ENCODE measurements around the gene TCF7L1. TPM values are rescaled to one million over a fixed set of nuclear protein-coding genes. Genes with fewer than 3 reads are reported as not detected.

TCF7L1 gene
- total RNA-seq, 1 donor from 2014 or later, result 3.5 TPM

DNA sequence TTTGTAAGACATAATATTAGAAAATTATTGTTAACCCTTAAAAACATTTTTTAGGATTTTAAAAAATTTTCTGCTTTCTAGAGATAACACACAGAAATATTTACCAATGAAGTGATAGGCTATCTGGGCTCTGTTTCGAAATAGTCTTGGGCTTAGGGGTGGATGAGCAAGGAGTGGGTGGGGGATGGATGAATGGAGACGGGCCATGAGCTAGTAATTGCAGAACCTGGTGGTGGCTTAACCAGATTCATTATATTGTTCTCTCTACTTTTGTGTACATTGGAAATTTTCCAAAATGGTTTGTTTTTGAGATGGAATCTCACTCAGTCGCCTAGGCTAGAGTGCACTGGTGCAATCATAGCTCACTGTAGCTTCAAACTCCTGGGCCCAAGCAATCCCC lies 89.6 kb downstream of the TCF7L1 start:
- no peak for DNase-seq (ENCODE audit: low read depth, low spot score)

GRCh38 chr2:85226783-85227182 lies 93.6 kb downstream of the TCF7L1 start:
- DNase-seq (ENCODE audit: low read depth, low spot score), result no peak

- no peak for DNase-seq (ENCODE audit: low read depth, low spot score)
Measured at GRCh38 chr2:85230679-85231467, 97.7 kb downstream of the TCF7L1 start.

GRCh38 chr2:85231468-85231805 lies 98.2 kb downstream of the TCF7L1 start:
- DNase-seq (ENCODE audit: low read depth, low spot score), result no peak

DNA sequence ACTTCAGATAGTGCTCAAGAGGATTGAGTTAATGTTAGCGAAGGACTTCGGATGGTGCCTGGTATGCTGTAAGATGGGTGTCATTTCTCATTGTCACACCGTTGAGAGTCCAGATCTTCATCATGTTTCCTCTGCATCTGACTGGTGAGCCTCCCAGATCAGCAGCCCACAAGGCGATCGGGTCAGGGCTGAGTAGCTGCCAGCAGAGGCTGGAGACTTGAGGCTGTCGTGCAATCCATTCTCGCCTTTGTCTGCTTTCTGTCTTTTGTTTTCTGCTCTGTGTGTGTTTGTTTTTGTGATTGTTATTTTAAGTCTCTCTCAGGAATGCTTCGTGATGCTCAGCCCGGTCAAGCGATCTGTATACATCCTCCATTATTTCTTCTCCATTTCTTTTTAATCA lies 98.8 kb downstream of the TCF7L1 start:
- no peak for DNase-seq (ENCODE audit: low read depth, low spot score)

GRCh38 chr2:85234868-85235267 lies 101.7 kb downstream of the TCF7L1 start:
- no peak for DNase-seq (ENCODE audit: low read depth, low spot score)

DNA sequence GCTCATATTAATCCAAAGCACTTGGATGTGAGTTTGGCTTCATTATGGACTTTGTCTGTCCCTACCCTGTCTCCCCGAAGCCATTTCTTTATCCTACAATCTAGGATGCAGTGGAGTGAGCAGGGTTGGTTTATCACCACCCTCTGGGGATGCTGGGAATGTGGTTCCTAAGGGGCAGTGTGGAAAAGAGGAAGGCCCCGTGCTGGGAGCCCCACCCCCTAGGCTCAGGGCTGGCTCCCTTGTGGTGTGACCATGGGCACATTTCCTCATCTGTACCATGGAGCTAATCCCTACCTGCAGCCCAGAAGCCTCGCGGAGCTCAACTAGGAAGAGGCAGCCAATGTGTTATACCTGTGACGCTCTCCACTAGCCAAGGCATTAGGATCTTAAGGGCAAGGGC lies 102.1 kb downstream of the TCF7L1 start:
- no peak for DNase-seq (ENCODE audit: low read depth, low spot score)

GRCh38 chr2:85236084-85236483 lies 102.9 kb downstream of the TCF7L1 start:
- DNase-seq (ENCODE audit: low read depth, low spot score), result no peak

DNA sequence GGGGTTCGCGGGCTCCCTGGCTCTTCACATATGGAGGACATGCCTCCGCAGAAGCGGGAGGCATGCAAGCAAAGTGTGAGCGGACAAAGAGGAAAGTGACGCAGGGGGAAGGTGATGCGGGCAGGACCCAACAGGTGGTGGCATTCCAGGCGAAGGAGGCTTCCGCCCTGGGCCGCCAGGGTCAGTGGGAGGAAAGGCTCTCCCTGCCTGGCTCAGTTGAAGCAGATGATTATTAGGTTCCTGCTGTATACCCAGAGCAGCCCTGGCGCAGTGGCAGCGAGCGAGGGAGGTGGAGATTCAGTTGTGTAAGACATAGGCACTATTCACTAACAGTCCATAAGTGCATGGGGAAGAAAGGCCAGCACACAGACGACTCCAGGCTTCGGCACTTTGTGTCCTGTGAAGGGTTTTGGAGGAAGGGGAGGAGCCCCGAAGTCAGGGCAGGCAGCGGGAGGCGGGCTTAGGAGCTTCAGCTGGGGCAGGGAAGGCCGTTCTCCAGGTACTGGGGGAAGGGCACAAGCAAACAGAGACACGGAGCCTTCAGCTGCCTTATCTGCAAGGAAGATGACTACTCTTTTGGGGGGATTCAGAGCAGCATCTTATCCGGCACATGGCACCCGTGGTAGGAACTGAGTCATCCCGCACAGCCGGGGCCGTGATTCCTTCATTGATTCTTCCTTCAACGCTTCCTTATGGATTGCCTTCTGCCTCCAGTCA lies 104.8 kb downstream of the TCF7L1 start:
- no peak for DNase-seq (ENCODE audit: low read depth, low spot score)

DNA sequence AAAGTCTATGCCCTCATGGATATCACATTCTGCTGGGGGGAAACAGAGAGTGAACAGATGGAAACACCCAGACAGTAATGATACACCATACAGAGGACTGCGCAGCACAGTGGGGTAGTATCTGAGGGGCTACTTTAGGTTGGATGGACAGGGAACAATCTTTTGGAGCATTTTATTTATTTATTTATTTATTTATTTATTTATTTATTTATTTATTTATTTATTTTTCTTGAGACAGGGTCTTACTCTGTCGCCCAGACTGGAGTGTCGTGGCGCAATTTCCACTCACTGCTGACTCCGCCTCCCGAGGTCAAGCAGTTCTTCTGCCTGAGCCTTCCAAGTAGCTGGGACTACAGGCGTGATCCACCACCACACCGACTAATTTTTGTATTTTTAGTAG lies 105.4 kb downstream of the TCF7L1 start:
- no peak for DNase-seq (ENCODE audit: low read depth, low spot score)

DNA sequence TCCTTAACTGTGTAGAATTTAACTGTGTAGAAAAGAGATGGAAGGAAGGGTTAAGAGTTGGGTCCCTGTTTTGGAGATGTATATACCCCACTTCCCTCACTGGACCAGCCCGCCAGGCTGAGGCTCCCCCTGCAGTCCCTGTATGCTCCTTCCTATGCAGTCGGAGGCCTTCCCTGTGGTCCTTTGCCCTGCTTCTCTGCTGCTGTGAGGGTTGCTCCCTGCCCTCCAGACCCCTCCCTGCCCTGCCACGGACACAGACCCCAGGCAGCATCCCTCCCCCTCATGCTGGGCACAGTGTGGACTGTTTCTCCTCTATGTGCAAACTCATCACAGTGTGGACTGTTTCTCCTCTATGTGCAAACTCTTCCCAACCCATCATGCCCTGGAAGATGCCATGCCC lies 105.9 kb downstream of the TCF7L1 start:
- DNase-seq (ENCODE audit: low read depth, low spot score), result no peak

- no peak for DNase-seq (ENCODE audit: low read depth, low spot score)
Measured at GRCh38 chr2:85240055-85240454, 106.9 kb downstream of the TCF7L1 start.

DNA sequence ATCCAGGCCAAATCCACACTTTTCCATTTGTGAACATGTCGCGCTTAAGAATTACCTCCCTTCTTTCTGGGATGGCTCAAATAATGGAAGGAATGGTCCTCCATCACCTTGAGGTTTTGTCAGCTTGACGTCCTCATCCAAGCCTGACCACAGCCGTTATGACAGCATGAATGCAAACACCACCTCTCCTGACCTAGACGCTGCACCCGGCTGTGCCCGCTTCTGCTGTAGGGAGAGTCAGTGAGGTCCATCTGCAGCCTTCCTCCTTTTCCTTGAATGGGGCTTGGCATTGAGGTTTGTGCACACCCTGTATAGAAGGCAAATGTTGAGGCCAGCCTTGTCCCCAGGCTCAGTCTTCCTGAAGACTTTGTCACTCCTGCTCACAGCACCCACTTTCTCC lies 109.1 kb downstream of the TCF7L1 start:
- DNase-seq (ENCODE audit: low read depth, low spot score), result no peak

- no peak for DNase-seq (ENCODE audit: low read depth, low spot score)
Measured at GRCh38 chr2:85243101-85244072, 110.2 kb downstream of the TCF7L1 start.

DNA sequence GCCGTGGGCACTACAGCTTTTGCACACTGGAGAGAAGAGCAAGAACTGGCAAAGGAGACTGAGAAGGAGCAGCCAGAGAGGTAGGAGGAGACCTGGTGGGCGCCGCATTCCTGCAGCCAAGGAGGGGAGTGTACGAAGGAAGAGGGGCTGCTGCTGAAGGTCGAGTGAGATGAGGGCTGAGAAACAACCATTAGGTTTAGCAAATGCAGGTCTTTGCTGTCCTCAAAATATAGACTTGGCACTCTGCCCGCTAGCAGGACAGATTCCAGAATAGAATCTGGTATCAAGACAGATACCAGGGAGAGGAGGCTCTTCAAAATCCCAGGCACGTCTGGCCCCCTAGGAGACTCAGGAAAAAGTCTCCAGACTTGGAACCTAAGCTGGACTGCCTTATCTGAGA lies 111.6 kb downstream of the TCF7L1 start:
- DNase-seq (ENCODE audit: low read depth, low spot score), result no peak

- DNase-seq (ENCODE audit: low read depth, low spot score), result no peak
Measured at GRCh38 chr2:85245891-85246290, 112.7 kb downstream of the TCF7L1 start.

DNA sequence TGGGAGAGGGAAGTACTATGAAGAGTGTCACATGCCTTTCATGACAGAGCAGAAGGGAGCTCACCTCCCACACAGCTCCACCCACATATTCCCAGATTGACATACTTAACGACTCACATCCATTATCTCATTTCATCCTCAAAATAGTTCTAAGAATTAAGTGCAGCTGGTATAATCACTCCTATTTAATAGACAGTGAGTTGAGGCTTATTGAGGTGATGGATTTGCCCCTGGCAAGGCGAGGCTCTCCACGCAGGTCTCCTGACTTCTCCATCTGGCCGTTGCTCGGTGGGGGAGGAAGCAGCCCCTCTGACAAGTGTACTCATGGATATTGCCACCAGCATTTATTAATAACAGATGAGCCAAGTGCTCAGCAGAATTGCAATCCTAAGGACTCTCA lies 113.2 kb downstream of the TCF7L1 start:
- no peak for DNase-seq (ENCODE audit: low read depth, low spot score)

DNA sequence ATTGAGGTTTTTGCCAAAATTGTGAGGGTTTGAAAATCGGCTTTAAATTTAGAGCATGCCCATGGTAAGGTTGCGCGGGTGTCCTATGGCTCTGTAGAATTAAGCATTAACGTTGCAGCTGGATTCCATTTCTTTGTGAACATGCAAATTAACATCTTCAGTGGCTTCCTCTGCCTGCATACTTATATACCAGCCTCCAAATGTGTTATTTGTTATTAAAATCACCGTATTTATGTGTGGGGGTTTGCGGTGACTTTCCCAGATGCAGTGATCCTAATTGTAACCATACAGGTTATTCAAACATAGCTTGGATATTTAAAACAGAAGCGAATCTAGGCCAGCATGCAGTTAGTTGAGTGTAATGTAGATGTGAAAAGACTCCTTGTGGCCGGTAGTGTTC lies 114.4 kb downstream of the TCF7L1 start:
- no peak for DNase-seq (ENCODE audit: low read depth, low spot score)

- DNase-seq (ENCODE audit: low read depth, low spot score), result no peak
Measured at GRCh38 chr2:85248773-85249509, 115.7 kb downstream of the TCF7L1 start.

DNA sequence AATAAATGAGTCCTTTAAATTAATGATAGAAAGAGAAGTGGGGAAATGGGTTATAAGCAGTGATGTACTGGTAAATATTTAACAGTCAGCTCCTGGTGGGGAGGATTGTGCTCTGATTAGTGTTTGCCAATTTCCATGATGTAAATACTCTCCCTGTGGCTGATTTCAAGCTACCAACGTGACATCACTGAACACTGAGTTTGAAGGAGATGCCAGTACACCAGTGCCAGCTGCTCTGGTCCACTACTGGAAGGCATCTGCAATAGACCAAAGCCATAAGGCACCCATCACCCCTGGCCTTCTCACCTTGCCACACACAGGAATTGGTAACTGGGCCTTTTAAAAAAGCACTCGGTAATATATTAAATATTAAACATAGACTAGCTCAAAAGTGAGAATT lies 116.9 kb downstream of the TCF7L1 start:
- no peak for DNase-seq (ENCODE audit: low read depth, low spot score)

- no peak for DNase-seq (ENCODE audit: low read depth, low spot score)
Measured at GRCh38 chr2:85251070-85251616, 118.0 kb downstream of the TCF7L1 start.

All from pulmonary artery endothelial cell (primary cell).